HAP-1 (cell line): Measurements from ENCODE around the gene SLIRP.
"Not testable (repeated sequence)": the region's sequence is repeated elsewhere in the genome, so short reads cannot be mapped to it uniquely, and the experiment has no call there.

ENCODE experiments used
- DNase-seq, 2 experiments: peaks; one replicate each; pipeline ENCODE4 v3.0.0-alpha.2; 2016 to 2020; ENCODE audit warnings: low spot score in 2 of 2
- H3K27me3 ChIP-seq: fragments of 250-450 bp; sonication (Bioruptor Pico); 2 replicates; pipeline ENCODE4 v1.5.1; 2020; ENCODE audit warnings: low read depth, mild to moderate bottlenecking, moderate library complexity
- H3K36me3 ChIP-seq: fragments of 250-450 bp; sonication (Bioruptor Pico); replicated peaks from 2 replicates; pipeline ENCODE4 v1.5.1; 2020; ENCODE audit warnings: mild to moderate bottlenecking
- H3K4me1 ChIP-seq: fragments of 250-450 bp; sonication (Bioruptor Pico); 2 replicates; pipeline ENCODE4 v1.5.1; 2020; ENCODE audit warnings: mild to moderate bottlenecking
- H3K4me3 ChIP-seq: fragments of 250-450 bp; sonication (Bioruptor Pico); 2 replicates; pipeline ENCODE4 v1.5.1; 2020; ENCODE audit warnings: mild to moderate bottlenecking, moderate library complexity
- H3K9me3 ChIP-seq: fragments of 250-450 bp; sonication (Bioruptor Pico); 2 replicates; pipeline ENCODE4 v1.5.1; 2020; ENCODE audit warnings: mild to moderate bottlenecking, moderate library complexity
- in situ Hi-C: fragments of 300-500 bp; cut with MboI; formaldehyde crosslinking; loops from 3 replicates; pipeline ENCODE4 v1.14.3; 2020; ENCODE audit warnings: low sequenced_read_pairs, inconsistent platforms, mixed read lengths

Gene SLIRP

DNA sequence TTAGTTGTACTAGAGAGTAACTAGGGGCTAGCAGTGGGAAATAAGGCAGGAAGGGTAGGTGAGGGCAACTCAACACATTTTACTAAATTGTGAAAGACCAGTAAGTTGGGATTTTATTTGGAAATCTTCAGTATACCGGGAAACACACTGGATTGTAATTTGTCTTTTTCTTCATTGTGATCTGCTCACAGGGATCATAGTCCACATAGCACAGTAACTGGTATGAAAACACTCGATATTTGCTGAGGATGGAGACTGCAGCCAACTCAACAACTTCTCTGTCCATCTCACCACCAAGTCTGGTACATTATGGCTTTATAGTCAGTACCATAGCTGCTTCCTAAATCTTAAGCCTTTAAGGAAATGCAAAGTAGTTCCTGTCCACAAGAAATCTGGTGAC is 2.5 kb downstream of the SLIRP start:
- Histone ChIP-seq H3K27me3 (no peaks in the 10 kb centered on the region), H3K36me3 (peaks cover 52% of the 10 kb centered on the region), H3K9me3 (no peaks in the 10 kb centered on the region), H3K4me1 (peaks cover 12% of the 10 kb centered on the region), H3K4me3 (no peak overlapping the region)
- no peak for DNase-seq
- in situ Hi-C loops = no loop called here

DNA sequence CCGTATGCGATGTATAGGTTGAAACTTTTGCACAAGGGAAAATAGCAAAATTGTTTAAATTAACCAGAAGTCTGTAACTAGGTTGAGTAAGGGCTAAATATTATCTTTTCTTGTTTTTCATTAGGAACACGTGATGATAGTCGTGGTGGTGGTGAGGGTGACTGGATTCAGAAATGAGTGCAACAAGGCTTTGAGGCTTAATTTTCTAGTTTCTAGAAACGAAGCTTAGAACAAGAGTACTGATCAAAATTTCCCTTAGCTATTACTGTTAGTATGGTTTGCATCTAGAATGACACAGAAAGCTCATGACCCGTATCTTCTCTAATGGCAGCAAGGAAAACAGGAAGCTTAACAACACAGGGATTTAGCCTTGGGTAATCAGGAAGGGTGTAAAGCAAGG is 7.0 kb downstream of the SLIRP start:
- Histone ChIP-seq H3K4me1 (no peaks in the 10 kb centered on the region; the same call in none of the 2 replicates), H3K4me3 (no peak overlapping the region), H3K36me3 (peaks cover 90% of the 10 kb centered on the region), H3K9me3 (no peaks in the 10 kb centered on the region), H3K27me3 (no peaks in the 10 kb centered on the region)
- in situ Hi-C loops = no loop called here
- DNase-seq = no peak

DNA sequence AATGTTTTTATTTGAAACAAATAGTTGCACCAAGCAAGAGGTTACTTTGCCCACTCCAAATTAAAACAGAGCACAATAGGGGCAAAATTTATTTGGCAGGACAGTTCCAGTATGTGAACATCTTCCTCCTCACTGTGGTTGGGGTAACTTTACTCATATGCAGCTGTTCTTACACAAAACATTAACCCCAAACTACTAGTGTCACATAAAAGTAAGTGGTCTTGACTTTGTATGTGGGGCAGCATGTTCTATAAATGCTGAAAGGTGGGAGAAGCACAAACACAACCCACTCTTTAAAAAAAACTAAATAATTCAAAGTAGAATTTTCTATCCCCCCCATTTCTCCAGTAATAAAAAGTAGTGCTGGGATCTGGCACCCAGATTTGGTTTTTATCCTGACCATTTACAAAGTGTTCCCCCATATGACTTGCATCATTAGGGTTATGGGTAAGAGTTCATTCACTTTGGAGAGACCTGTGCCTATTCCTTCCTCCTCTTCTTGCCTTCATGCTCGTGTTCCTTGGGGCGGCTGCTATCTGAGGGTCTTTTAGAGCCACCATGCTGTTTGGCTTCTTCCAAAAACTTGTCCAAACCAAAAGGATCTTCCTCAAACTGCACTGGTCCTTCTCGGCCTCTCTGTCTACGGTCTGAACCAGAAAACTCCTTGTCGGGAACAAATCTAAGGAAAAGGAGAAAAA is 9.9 kb downstream of the SLIRP start:
- in situ Hi-C loops = no loop called here
- no peak for DNase-seq
- peaks cover 93% of the 10 kb centered on the region for H3K36me3 ChIP-seq
- H3K9me3 ChIP-seq = no peaks in the 10 kb centered on the region
- H3K4me1 ChIP-seq = no peaks in the 10 kb centered on the region; the same call in none of the 2 replicates
- H3K4me3 ChIP-seq = no peak overlapping the region
- no peaks in the 10 kb centered on the region for H3K27me3 ChIP-seq

DNA sequence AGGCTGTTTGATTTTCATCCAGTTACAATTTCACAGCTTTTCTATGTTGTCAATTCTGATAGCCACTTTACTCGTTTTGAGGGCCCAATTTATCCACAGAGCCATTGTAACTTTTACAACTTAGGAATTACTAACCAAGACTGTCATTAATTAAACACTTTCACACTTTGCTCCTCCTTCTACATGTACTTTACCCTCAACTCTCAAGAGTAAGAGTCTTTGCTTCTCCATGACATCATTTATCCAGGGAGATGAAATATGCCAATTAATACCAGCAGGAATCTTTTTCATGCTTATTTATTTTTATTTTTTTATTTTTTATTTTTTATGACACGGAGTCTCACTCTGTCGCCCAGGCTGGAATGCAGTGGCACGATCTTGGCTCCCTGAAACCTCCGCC is 13.5 kb downstream of the SLIRP start:
- no peaks in the 10 kb centered on the region for H3K4me1 ChIP-seq
- H3K36me3 ChIP-seq = peaks cover 91% of the 10 kb centered on the region
- DNase-seq = no peak
- no peaks in the 10 kb centered on the region for H3K9me3 ChIP-seq
- H3K27me3 ChIP-seq = no peaks in the 10 kb centered on the region
- no peak overlapping the region for H3K4me3 ChIP-seq
- in situ Hi-C loops = no loop called here

DNA sequence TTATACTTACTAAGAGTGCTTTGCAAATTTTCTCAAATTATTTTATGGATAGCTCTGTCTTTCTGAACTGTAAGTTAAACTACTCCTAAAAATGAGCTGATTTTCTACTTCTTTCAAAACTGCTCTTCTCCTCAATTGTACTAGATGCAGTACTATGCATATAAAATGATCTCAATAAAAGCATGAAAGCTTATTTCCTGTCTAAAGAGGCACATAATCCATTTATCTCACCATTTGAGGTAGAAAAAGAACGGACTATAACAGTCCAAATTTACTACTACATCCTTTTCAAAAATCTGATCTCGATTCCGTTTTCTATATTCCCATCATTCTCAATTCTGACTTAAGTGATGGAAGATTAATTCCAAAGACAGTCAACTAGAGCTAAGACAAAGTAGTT is 14.4 kb downstream of the SLIRP start:
- Histone ChIP-seq H3K4me1 (no peaks in the 10 kb centered on the region), H3K4me3 (no peak overlapping the region), H3K9me3 (no peaks in the 10 kb centered on the region), H3K27me3 (no peaks in the 10 kb centered on the region), H3K36me3 (peaks cover 89% of the 10 kb centered on the region)
- in situ Hi-C loops = no loop called here
- no peak for DNase-seq

GRCh38 chr14:77730976-77731497 is 23.1 kb downstream of the SLIRP start:
- H3K27me3 ChIP-seq = no peaks in the 10 kb centered on the region
- in situ Hi-C loops = no loop called here
- no peaks in the 10 kb centered on the region for H3K4me1 ChIP-seq
- no peak for DNase-seq
- H3K4me3 ChIP-seq = no peak overlapping the region
- no peaks in the 10 kb centered on the region for H3K9me3 ChIP-seq
- H3K36me3 ChIP-seq = peaks cover 93% of the 10 kb centered on the region

DNA sequence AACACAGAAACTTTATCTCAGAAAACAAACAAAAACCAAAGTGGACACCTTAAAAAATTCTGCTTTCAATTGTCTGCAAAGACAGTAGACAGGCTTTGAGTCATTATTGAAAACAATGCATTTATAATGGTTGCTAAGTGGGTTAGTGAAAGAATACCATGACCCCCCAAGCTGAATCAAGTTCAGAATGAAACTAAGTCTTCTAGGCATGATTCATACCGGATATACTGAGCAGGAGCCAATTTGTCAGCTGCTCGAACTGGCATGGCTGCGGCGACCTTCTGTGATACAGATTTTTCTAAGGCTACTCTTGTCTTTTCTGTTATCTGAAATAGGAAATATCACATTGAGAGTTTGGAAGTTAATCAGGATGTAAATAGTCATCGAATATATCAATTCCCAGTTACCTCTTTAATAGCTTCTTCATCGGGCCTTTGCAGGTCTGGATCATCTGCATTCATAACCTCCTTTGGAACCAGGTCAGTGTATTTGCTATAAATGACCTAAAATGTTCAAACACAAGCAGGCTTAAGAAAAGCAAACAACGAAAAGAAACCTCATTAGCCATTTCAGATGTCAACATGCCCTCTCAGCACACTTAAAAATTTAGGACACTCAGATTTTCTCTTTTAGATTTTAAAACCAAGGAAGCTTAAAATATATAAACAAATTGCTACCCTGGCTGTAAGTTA is 30.8 kb downstream of the SLIRP start:
- in situ Hi-C loops = no loop called here
- DNase-seq = no peak
- H3K4me3 ChIP-seq = no peak overlapping the region
- H3K4me1 ChIP-seq = no peaks in the 10 kb centered on the region
- H3K27me3 ChIP-seq = no peaks in the 10 kb centered on the region
- no peaks in the 10 kb centered on the region for H3K9me3 ChIP-seq
- peaks cover 69% of the 10 kb centered on the region for H3K36me3 ChIP-seq

GRCh38 chr14:77741438-77741837 is 33.5 kb downstream of the SLIRP start:
- in situ Hi-C loops = no loop called here
- H3K27me3 ChIP-seq = no peaks in the 10 kb centered on the region
- H3K4me3 ChIP-seq = no peak overlapping the region
- H3K9me3 ChIP-seq = no peaks in the 10 kb centered on the region
- H3K36me3 ChIP-seq = peaks cover 61% of the 10 kb centered on the region
- no peak for DNase-seq
- no peaks in the 10 kb centered on the region for H3K4me1 ChIP-seq

DNA sequence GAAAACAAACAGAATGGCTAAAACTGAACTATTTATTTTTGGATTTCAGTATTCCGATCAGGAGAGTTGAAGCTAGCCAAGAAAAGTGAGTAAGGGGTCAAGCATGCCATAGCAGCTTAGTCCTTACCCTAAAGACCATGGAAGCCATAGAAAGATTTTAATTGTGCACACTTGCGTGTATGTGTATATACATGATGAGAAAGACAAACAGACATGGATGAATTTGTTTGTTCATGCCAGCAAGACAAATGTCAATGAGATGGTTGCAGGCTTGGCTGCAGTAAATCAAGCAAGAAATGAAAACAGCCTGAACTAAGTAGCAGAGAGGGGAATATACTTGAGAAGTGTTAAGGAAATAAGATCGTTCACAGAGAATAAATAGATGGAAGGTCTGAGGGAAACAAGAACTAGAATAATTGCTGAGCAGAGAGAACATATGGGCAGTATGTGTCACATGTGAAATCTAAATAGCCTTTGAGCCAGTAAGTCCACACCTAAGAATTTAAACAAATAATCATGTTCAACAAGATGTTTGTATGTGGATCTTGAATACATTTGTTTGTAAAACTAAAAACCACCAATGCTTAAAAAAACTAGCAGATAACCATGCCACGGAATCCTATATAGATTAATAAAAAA is 38.3 kb downstream of the SLIRP start:
- Histone ChIP-seq H3K4me3 (no peak overlapping the region), H3K36me3 (peaks cover 61% of the 10 kb centered on the region)
- in situ Hi-C loops = no loop called here

GRCh38 chr14:77747425-77747824 is 39.5 kb downstream of the SLIRP start:
- H3K36me3 ChIP-seq = peaks cover 63% of the 10 kb centered on the region
- H3K4me1 ChIP-seq, H3K4me3 ChIP-seq, DNase-seq, H3K9me3 ChIP-seq, in situ Hi-C loops, H3K27me3 ChIP-seq: not testable (repeated sequence)

More for the DNA sequence above, 38.3 kb downstream of the SLIRP start:
- Histone ChIP-seq H3K27me3 (no peaks in the 10 kb centered on the region), H3K4me1 (no peaks in the 10 kb centered on the region), H3K9me3 (no peaks in the 10 kb centered on the region)
- DNase-seq = no peak

GRCh38 chr14:77752266-77752665 is 44.4 kb downstream of the SLIRP start:
- H3K36me3 ChIP-seq = peaks cover 62% of the 10 kb centered on the region
- no peaks in the 10 kb centered on the region for H3K4me1 ChIP-seq
- in situ Hi-C loops = no loop called here
- no peaks in the 10 kb centered on the region for H3K9me3 ChIP-seq
- no peak overlapping the region for H3K4me3 ChIP-seq
- no peaks in the 10 kb centered on the region for H3K27me3 ChIP-seq
- DNase-seq = no peak

DNA sequence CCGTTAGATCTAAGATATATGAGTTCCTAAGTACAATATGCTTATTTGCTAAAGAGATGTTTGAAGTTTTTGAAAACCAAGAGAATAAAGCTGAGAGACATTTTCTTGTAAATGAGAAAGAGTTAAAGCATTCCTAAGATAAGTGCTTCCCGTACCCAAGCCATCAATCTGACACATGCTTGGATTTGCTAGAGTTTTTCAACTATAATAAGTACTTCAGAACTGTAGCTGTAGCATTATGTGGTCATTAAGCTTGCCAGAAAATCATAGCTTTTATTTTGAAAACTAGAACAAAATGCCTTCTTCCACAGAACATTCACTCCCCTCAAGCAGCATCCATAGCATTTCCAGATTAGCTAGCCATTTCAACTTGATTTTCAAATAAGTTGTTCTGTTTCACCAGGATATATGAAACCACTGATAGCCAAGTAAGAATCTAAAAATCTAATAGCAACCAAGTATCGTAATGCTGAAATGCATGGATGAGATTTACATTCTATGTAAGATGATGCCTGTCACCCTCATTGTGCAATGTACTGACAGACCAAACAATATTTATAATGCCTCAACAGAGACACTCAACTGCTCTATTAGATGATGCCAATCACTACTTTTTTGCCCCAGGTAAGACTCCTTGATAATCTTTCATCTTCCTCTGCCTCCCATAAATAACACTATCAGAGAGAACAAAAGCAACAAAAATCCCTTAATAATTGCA is 45.1 kb downstream of the SLIRP start:
- peaks cover 62% of the 10 kb centered on the region for H3K36me3 ChIP-seq
- in situ Hi-C loops = no loop called here
- H3K4me3 ChIP-seq = no peak overlapping the region
- no peaks in the 10 kb centered on the region for H3K9me3 ChIP-seq
- H3K27me3 ChIP-seq = no peaks in the 10 kb centered on the region
- DNase-seq = no peak
- no peaks in the 10 kb centered on the region for H3K4me1 ChIP-seq

- in situ Hi-C loops = no loop called here
- Histone ChIP-seq H3K27me3 (no peaks in the 10 kb centered on the region), H3K9me3 (no peaks in the 10 kb centered on the region), H3K4me1 (peaks cover 15% of the 10 kb centered on the region), H3K4me3 (peak within 1 kb of the TSS; percentile 76), H3K36me3 (peaks cover 7% of the 10 kb centered on the region)
- DNase-seq = peak; percentile 59 to 94
These were observed 52.7 kb downstream of the SLIRP start, which contains the start of gene SNW1 for GRCh38 chr14:77760381-77761204. SNW1 (minus strand) TSS chr14:77761156; CDS start chr14:77761127, 29 bp downstream.
